OCI-LY1 (cell line): ENCODE results near the gene UNC93A.
"Not testable (repeated sequence)": the region's sequence is repeated elsewhere in the genome, so short reads cannot be mapped to it uniquely, and the experiment has no call there.

ENCODE experiments used
- H2AFZ ChIP-seq: fragments of 200-600 bp; sonication (generic), shearing (Covaris generic); 2 replicates; pipeline ENCODE4 v1.6.0; 2014; ENCODE audit warnings: antibody characterized with exemption, mild to moderate bottlenecking, low read length
- H3F3A ChIP-seq: fragments of 200-600 bp; sonication (generic), shearing (Covaris generic); 2 replicates; pipeline ENCODE4 v1.6.0; 2014; ENCODE audit warnings: mild to moderate bottlenecking, antibody characterized with exemption, low read length, moderate library complexity; ENCODE audit not compliant: insufficient read depth
- H3K27ac ChIP-seq: fragments of 200-600 bp; sonication (generic); 2 replicates; pipeline ENCODE4 v1.5.1; 2014; ENCODE audit warnings: low read length, mixed run types, mild to moderate bottlenecking, low read depth; ENCODE audit not compliant: poor library complexity, severe bottlenecking
- H3K27me3 ChIP-seq: fragments of 200-600 bp; sonication (generic); 2 replicates; pipeline ENCODE4 v1.6.0; 2014; ENCODE audit warnings: antibody characterized with exemption, mild to moderate bottlenecking, low read length, moderate library complexity; ENCODE audit not compliant: insufficient read depth
- H3K36me3 ChIP-seq: fragments of 200-600 bp; sonication (generic); 2 replicates; pipeline ENCODE4 v1.6.1; 2014; ENCODE audit warnings: mild to moderate bottlenecking, antibody characterized with exemption, low read length, moderate library complexity, mixed read lengths; ENCODE audit not compliant: insufficient read depth
- H3K4me1 ChIP-seq: fragments of 200-600 bp; sonication (generic); 2 replicates; pipeline ENCODE4 v1.5.1; 2014; ENCODE audit warnings: mild to moderate bottlenecking, low read length, moderate library complexity; ENCODE audit not compliant: insufficient read depth, severe bottlenecking
- H3K4me2 ChIP-seq: fragments of 200-600 bp; sonication (generic), shearing (Covaris generic); 2 replicates; pipeline ENCODE4 v1.6.1; 2014; ENCODE audit warnings: low read length
- H3K4me3 ChIP-seq: fragments of 200-600 bp; sonication (generic); 2 replicates; pipeline ENCODE4 v1.5.1; 2014; ENCODE audit warnings: low read length, low read depth, mild to moderate bottlenecking, mixed read lengths; ENCODE audit not compliant: poor library complexity, severe bottlenecking
- H3K79me2 ChIP-seq: fragments of 200-600 bp; shearing (Covaris generic); 2 replicates; pipeline ENCODE4 v1.6.1; 2016; ENCODE audit warnings: mixed run types, low read length, mixed read lengths; ENCODE audit not compliant: insufficient read depth
- H3K9ac ChIP-seq: fragments of 200-600 bp; sonication (generic), shearing (Covaris generic); 2 replicates; pipeline ENCODE4 v1.6.1; 2014; ENCODE audit warnings: mild to moderate bottlenecking, low read length, mixed read lengths
- H3K9me2 ChIP-seq: fragments of 200-600 bp; sonication (generic), shearing (Covaris generic); 2 replicates; pipeline ENCODE4 v1.6.1; 2014; ENCODE audit warnings: low read depth, mild to moderate bottlenecking, low read length, mixed read lengths
- H3K9me3 ChIP-seq: fragments of 200-600 bp; shearing (Covaris generic); 2 replicates; pipeline ENCODE4 v1.6.1; 2014; ENCODE audit warnings: low read length, mixed read lengths
- H4K20me1 ChIP-seq: fragments of 200-600 bp; sonication (generic), shearing (Covaris generic); 2 replicates; pipeline ENCODE4 v1.6.0; 2016; ENCODE audit warnings: mild to moderate bottlenecking, low read length; ENCODE audit not compliant: insufficient read depth
- EZH2 ChIP-seq: fragments of 200-600 bp; sonication (generic), shearing (Covaris generic); IDR thresholded peaks from 2 replicates; pipeline ENCODE4 v1.8.0; 2017; ENCODE audit warnings: borderline replicate concordance, mixed run types, mild to moderate bottlenecking, antibody characterized with exemption, low read length, moderate library complexity, mixed read lengths
- TF ChIP-seq, protein P1 (sequence below): fragments of 200-600 bp; sonication (generic), shearing (Covaris generic); IDR thresholded peaks from 2 replicates; pipeline ENCODE4 v1.5.1; 2017; ENCODE audit warnings: mild to moderate bottlenecking, antibody characterized with exemption, low read length, moderate library complexity, mixed read lengths

The UNC93A gene

DNA sequence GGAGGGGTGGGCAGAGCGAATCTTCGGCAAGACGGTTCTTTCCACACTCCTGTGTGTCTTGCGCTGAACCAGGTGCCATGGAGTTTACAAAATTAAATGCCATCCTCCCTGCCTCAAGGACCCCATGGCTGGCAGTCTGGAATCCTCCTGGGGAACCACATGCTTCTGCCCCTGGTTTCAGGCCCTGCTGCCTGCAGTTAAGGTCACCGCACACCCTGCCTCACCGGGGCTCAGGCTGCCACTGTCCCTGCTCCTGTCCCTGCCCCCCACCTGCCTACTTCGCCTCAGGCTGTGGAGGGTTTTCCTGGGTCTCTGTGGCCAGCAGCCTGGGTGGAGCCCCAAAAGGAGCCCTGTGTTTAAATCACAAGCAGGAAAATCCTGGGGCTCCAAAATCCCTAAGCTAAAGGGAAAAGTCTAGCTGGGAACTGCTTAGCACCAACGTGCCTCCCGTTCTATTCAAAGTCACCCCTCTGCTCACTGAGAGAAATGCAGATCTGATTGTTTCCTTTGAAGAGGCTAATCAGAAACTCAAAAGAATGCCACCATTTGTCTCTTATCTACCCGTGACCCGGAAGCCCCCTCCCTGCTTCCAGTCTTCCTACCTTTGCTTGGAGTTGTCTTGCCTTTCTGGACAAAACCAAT, 23.2 kb downstream of the UNC93A start:
- Histone ChIP-seq H3K9ac (no peak overlapping the region), H3K27ac (no peak overlapping the region), H3K9me2 (no peaks in the 10 kb centered on the region), H3K36me3 (no peaks in the 10 kb centered on the region), H3K79me2 (no peaks in the 10 kb centered on the region), H3K4me2 (no peak overlapping the region), H4K20me1 (no peaks in the 10 kb centered on the region), H3K27me3 (no peaks in the 10 kb centered on the region), H3K4me1 (no peaks in the 10 kb centered on the region), H3K9me3 (no peaks in the 10 kb centered on the region), H2AFZ (no peak overlapping the region), H3F3A (no peaks in the 10 kb centered on the region), H3K4me3 (no peak overlapping the region)
- TF ChIP-seq EZH2 = no peak
- TF ChIP-seq, protein P1, sequence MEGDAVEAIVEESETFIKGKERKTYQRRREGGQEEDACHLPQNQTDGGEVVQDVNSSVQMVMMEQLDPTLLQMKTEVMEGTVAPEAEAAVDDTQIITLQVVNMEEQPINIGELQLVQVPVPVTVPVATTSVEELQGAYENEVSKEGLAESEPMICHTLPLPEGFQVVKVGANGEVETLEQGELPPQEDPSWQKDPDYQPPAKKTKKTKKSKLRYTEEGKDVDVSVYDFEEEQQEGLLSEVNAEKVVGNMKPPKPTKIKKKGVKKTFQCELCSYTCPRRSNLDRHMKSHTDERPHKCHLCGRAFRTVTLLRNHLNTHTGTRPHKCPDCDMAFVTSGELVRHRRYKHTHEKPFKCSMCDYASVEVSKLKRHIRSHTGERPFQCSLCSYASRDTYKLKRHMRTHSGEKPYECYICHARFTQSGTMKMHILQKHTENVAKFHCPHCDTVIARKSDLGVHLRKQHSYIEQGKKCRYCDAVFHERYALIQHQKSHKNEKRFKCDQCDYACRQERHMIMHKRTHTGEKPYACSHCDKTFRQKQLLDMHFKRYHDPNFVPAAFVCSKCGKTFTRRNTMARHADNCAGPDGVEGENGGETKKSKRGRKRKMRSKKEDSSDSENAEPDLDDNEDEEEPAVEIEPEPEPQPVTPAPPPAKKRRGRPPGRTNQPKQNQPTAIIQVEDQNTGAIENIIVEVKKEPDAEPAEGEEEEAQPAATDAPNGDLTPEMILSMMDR = no peak

DNA sequence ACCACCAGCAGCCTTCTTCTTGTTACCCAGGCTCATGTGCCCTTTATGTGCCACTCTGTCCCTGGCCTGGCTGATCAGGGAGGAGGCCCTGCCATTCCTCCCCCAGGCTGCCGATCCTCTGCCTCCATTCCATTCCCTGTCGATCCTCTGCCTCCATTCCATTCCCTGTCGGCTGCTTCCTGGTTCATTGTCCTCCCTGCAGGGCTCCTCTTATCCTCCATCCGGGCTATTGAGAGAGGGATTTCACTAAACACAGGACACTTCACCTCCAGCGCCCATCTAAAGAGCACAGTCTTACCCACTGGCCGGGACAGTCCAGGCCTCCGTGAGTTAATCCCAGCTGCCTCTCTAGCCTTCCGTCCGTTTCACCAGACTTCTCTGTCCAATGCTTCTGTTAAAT, 26.1 kb downstream of the UNC93A start:
- Histone ChIP-seq H3K27ac (no peak overlapping the region), H3K4me1 (no peaks in the 10 kb centered on the region), H3F3A (no peaks in the 10 kb centered on the region), H3K9me3 (no peaks in the 10 kb centered on the region), H3K36me3 (no peaks in the 10 kb centered on the region), H3K79me2 (no peaks in the 10 kb centered on the region), H2AFZ (no peak overlapping the region), H3K9ac (no peak overlapping the region), H3K9me2 (no peaks in the 10 kb centered on the region), H3K4me2 (no peak overlapping the region), H4K20me1 (no peaks in the 10 kb centered on the region), H3K4me3 (no peak overlapping the region), H3K27me3 (no peaks in the 10 kb centered on the region)
- TF ChIP-seq, protein P1 = no peak
- no peak for TF ChIP-seq EZH2

DNA sequence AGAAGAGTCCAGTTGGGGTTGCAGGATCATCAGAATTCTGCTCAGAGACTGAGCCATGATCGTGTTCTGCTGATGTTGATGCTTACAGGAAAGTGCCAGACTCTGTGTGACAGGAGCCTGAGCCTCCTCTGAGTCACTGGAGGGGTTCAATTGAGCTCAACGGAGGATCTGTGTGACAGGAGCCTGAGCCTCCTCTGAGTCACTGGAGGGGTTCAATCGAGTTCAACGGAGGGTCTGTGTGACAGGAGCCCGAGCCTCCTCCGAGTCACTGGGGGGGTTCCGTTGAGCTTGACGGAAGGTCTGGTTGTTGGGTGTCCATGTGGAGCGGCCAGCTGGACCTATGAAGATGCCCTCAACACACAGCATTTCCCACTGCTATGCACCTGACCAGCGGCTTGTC, 27.2 kb downstream of the UNC93A start:
- H3K4me1 ChIP-seq, H3K4me2 ChIP-seq: not testable (repeated sequence)

DNA sequence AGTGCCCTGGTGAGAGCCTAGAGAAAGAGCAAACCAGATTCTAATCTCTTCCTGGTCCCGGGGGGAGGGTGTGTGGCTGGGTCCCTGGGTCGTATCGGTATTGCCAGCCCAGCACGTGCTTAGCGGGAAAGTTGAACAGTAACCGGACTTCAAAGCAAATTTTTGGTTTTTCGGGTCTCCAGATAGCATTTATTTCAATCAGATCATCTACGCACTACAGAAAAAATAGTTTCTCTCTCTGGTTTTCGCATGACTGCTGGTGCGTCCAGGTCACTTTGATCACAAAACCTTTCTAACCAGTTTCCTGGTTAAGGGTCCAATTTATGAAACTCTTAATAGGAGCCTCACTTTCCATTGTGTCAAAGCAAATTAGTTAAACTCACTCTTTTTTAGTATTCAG, 27.7 kb downstream of the UNC93A start:
- H3K9me3 ChIP-seq, H3K27me3 ChIP-seq, H3K36me3 ChIP-seq, H3F3A ChIP-seq, H4K20me1 ChIP-seq, H2AFZ ChIP-seq, H3K4me1 ChIP-seq, H3K9ac ChIP-seq, H3K27ac ChIP-seq, H3K4me3 ChIP-seq, H3K79me2 ChIP-seq, H3K9me2 ChIP-seq, H3K4me2 ChIP-seq: not testable (repeated sequence)

More for the DNA sequence above, 27.2 kb downstream of the UNC93A start:
- not testable (repeated sequence) for H3K27me3 ChIP-seq, H3K4me3 ChIP-seq, H2AFZ ChIP-seq, H3K27ac ChIP-seq, H3K9me3 ChIP-seq, H3F3A ChIP-seq, H3K9ac ChIP-seq, H3K79me2 ChIP-seq, H4K20me1 ChIP-seq, H3K9me2 ChIP-seq, H3K36me3 ChIP-seq

DNA sequence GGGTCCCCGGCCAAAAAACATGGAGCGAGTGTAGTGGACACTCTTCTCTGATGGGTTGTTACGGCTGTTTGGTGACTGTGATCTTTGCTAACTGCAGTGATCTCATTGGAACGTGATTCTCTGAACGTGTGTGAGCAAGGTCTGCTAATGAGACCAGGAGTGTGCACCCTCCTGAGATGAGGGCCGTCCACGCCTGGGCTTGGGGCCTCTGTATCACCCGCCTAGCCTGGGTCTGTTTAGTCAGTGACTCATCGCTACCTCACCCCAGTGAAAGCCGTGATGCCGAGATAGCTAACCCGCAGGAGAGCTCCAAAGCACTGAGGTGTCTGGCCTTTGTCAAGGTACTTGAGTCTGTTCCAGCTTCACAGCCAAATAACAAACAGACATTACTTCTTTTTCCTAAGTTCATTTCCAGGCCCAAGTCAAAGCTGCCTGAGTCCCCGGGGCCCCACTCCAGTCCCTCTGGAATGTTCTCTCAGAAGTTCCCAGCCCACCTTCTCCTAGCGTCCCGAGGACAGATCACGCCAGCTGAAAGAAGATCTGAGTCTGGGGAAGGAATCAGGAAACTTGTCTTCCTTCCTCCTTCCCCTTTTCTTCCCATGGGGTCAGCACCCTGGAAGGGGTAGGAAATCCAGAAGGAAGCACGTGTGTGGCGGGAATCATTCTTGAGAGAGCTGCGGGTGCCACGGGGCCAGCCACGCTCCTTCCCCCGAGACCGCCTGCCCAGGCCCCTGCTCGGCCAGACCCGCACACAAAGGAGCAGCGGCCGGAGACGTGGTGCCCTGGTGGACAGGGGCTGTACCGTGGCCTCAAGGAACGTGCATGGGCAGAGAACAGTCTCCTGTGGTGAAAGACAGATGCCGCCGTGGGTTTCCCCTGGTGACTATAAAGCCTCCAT, 29.0 kb downstream of the UNC93A start:
- H3K9ac ChIP-seq, H3K9me3 ChIP-seq, H3K9me2 ChIP-seq, H3K27me3 ChIP-seq, H3K4me2 ChIP-seq, H3K36me3 ChIP-seq, H3F3A ChIP-seq, H3K79me2 ChIP-seq, H3K4me1 ChIP-seq, H2AFZ ChIP-seq, H3K27ac ChIP-seq, H3K4me3 ChIP-seq, H4K20me1 ChIP-seq: not testable (repeated sequence)

DNA sequence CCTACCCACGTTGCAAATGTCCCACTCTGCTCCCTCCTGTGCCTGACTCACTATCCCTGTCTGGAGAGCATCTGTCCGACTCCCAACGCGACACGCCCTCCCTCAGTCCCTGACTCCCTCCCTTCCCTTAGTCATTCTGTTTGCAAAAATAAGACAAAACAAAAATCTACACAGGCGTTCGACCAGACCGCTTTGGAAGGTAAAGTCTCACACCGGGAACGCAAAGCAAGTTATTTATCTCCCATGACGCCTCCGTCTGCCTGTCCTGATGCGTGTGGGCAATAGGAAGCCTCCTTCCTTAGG, 29.6 kb downstream of the UNC93A start:
- not testable (repeated sequence) for H3K4me2 ChIP-seq, H3K36me3 ChIP-seq, H3K9ac ChIP-seq, H3K4me3 ChIP-seq, H2AFZ ChIP-seq, H3K9me2 ChIP-seq, H3F3A ChIP-seq, H3K9me3 ChIP-seq, H3K27me3 ChIP-seq, H4K20me1 ChIP-seq, H3K79me2 ChIP-seq, H3K27ac ChIP-seq, H3K4me1 ChIP-seq
